OCI-LY3 (cell line): ENCODE data around the gene TMEM11.

Experiments
- EZH2phosphoT487 ChIP-seq: fragments of 200-600 bp; shearing (Covaris generic); IDR thresholded peaks from 2 replicates; pipeline ENCODE4 v1.6.1; 2018; ENCODE audit warnings: antibody characterized with exemption, mixed run types, low read depth
- TF ChIP-seq, protein P1 (sequence below): fragments of 200-600, 300-600 bp; sonication (generic); IDR thresholded peaks from 2 replicates; pipeline ENCODE4 v1.5.1; 2014; ENCODE audit warnings: antibody characterized with exemption, low read length, low read depth

DNA sequence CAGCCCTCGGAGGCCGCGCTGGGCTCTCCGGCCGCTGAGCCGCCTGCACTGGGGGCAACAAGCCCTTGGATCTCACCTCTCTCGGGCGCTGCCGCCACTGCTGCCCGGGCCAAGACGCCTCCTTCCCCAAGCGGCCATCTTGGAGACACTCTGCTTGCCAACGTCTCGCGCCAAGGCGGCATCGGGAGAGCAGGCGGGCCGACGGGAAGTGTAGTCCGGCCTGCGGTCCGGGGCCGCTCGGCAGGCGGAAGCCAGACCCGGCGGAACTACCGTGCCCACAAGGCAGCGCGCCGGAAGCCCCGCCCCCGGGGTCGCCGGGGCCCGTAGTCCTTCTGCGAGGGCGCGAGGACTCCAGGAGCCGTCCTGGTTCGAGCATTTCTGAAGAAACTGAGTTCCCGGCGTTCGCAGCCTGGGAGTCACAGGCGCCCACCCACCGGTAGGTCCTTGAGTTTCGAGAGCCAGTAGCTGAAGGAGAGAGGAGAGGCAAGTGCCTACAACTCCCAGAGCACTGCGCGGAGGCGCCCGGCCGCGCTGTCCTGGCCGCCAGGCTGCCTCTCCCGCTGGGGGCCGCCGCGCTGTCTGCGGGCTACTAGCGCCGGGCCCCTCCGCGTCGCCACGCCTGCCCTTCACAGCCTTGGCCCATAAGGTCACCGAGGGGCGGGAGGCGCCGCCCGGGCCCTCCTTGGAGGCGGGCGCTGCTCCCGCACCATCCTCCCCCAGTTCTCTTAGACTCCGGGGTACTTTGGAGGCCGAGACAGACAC is at the start of gene TMEM11:
- TF ChIP-seq, protein P1, sequence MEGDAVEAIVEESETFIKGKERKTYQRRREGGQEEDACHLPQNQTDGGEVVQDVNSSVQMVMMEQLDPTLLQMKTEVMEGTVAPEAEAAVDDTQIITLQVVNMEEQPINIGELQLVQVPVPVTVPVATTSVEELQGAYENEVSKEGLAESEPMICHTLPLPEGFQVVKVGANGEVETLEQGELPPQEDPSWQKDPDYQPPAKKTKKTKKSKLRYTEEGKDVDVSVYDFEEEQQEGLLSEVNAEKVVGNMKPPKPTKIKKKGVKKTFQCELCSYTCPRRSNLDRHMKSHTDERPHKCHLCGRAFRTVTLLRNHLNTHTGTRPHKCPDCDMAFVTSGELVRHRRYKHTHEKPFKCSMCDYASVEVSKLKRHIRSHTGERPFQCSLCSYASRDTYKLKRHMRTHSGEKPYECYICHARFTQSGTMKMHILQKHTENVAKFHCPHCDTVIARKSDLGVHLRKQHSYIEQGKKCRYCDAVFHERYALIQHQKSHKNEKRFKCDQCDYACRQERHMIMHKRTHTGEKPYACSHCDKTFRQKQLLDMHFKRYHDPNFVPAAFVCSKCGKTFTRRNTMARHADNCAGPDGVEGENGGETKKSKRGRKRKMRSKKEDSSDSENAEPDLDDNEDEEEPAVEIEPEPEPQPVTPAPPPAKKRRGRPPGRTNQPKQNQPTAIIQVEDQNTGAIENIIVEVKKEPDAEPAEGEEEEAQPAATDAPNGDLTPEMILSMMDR: no peak
- TF ChIP-seq EZH2phosphoT487: no peak
